HG03342 (cell line): Measurements from ENCODE around the gene NOC4L.

Source experiments
- ATAC-seq: cut with Tn5 transposase; IDR thresholded peaks from one replicate; pipeline ENCODE4 v1.9.1; 2021; ENCODE audit warnings: mild to moderate bottlenecking, moderate library complexity; ENCODE audit not compliant: unreplicated experiment

Gene NOC4L

DNA sequence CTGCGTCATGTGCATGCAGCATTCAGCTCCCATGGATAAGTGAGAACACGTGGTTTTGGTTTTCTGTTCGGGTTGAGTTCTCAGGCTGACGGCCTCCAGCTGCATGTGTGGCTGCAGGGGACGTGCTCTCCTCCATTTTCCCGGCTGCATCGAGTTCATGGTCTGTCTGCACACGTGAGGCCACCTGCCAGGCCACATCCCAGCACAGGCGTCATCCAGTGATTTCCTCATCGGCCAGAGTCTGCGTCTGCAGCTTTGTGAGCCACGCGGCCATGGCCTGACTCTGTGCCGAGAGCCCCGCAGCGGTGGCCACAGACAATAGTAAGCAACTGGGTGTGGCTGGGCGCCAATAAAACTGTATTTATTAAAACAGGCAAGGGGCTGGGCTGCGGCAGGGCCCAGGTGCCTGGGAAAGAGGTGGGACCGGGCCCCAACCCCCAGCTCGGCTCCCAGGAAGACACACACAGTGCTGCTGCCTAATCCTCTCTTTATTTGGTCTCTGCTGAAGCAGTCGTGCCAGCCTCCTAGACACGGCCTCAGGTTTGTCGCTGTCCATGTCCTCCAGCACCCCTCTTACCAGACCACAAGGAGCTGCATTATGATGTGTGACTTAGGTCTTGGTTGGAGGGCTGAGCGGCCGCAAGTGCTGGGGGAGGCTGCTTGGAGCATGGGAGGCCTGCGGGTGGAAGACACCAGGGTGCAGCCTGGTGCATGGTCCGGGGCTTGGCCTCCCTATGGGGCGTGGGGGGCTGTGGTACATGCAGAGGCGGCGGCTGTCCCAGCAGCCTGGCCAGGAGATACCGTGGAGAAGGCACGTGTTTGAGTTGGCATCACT is 52.0 kb downstream of the NOC4L start:
- no peak for ATAC-seq

DNA sequence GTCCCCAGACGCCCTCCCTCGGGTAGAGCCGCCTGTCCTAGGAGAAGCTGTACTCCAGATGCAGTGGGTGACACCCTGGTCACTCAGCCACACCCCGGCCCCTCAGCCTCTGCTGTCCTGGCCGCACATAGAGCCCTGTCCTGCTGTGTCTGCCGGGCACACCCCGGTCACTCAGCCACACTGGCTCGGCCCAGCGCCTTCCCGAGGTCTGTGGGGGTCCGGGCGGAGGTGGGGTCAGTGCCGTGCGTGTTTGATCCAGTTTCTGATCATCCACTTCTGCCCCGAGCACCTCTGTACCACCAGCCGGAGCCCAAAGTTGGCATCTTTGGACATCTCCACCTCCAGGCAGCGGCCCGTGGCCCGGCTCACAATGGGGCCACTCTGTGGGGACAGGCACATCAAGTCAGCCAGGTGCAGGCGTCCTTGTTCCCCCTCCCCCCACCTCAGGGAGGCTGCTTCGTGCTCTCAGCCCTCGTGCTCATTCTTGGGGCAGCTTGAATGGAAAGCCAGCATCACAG is 52.7 kb downstream of the NOC4L start:
- ATAC-seq = no peak

DNA sequence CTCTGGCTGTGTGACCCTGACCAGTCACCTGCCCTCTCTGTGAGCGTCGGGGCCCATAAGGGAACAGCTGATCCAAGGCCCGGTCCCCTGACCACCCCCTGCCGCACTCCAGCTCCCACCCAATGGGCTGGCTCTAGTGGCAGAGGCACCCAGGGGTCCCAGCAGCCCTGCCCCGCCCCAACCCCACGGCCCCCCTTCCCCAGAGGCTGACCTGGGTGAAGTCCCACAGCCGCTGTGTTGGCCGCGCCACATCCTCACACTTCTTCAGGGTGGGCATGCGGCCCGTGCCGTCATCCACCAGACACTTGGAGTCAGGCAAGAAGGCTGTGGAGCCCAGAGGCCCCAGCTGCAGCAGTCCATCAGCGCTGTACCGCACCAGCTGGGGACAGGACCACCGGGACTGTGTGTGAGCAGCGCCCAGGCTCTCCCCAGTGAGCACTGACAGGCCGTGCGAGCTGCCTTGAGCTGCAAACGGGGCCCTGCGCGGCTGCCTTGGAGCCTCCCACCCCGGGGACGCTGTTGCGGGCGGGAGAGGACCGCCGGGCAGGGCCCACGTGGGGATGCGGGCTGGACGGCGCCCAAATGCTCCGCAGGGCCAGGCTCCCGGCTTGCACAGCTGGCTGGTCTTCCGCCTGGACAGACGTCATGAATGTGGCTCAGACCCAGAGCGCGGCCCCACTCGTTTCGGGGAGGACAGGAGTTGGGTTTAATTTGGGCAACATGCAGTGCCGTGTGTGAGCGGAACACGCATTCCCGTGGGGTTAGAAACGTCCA is 53.5 kb downstream of the NOC4L start:
- ATAC-seq = no peak

DNA sequence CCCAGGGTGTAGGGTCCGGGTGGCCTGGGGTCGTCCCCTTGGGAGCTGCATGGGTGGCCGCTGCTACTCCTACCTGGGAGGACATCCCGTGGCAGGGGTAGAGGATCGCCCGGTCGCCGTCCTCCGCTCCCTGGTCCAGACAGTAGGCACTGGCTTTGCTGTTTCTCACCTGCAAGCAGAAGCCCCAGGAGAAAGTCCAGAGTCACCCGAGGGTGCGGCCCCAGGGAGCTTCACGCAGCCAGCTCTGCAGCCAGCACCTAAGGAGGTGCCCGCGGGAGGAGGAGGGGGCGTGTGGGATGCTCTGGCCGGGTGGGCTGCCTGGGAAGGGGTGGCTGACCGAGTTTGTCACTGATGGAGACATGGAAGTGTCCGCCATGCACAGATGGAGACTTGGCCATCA is 54.8 kb downstream of the NOC4L start:
- ATAC-seq = no peak

DNA sequence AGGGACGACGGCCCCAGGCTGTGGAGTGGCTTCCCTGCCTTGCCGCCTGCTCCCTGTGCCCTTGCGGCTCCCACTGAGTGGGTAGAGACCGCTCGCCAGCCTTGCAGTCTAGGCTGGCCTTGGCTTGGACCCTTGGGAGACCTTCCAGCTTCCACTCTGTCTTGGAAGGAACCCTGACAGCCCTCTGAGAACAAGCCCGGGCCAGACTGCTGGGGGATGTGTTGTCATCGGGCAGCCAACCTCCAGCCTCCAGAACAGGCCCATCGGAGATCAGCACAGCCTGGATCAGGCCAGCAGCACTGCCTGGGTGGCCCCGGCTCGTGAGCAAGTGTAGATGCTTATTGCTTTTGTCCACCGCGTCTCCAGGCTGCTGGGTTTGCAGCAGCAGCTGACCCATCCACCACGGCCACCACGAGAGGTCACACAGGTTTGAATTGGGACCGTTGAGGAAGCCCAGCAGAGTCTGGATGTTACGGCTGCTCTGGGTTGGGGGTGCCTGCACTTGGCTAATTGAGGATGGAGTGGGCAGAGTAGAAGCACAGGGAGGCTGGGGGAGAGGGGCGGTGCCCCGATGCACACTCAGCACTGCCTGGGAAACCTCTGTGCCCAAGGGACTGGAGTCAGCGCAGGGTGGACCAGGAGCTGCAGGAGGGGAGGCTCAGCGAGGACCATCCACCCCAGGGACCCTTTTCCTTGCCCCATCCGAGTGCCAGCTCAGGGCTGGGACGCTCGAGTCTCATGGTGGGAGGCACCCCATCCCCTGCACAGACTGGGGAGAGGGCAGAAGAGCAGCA is 55.5 kb downstream of the NOC4L start:
- no peak for ATAC-seq

DNA sequence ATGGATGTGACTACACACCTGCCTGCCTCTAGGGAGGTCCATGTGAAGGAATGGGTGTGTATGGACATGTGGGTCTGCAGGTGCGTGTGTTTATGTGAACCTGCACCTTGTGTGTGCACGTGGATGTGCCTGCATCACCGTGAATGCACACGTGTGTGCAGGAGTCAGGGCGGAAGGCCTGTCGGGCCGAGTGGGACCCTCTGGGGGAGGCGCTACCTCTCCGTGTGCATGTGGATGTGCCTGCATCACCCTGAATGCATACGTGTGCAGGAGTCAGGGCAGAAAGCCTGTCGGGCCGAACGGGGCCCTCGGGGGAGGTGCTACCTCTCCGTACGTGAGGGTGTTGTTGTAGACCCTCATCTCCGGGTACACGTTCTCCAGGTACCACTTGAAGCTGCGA is 56.5 kb downstream of the NOC4L start:
- ATAC-seq = no peak

DNA sequence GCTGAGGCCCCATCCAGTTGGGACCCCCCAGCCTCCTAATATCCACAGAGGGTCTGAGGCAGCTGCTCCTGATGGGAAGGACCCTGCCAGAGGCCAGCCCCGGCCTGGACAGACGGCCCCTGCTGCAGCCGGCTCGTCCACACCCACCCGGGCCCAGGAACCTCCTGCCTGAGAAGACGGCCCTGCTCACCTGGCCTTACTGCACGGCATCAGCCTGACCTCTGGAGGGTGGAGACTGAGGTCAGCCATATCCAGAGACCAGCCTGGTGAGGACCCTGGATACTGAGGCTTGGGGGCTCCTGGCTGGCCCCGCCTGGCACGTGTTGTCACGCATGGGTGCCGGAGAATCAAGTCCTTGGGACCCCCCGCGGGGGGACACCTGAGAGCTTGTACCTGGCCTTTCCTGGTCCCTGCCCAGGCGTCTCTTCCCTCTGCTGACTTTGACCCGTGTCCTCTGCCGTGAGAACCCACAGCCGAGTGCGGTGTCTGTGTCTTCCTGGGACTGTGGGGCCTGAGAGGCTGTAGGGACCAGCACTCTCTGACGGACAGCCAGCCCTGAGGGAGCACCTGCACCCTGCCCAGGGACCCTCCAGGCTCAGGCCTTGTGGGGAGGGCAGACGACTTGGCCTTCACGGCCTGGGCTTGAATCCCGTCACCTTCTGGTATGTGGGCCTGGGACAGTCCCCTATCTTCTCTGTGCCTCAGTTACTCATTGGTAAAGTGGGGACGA is 57.3 kb downstream of the NOC4L start:
- ATAC-seq = no peak
